GM18498 (cell line): Measurements from ENCODE around the gene PTPRN2.

Experiments
- ATAC-seq: cut with Tn5 transposase; IDR thresholded peaks from one replicate; pipeline ENCODE4 v1.9.1; 2021; ENCODE audit warnings: mild to moderate bottlenecking, moderate library complexity; ENCODE audit not compliant: unreplicated experiment

Gene PTPRN2

GRCh38 chr7:158093156-158093796 lies 494.3 kb downstream of the PTPRN2 start:
- no peak for ATAC-seq

- ATAC-seq = no peak
These were observed 500.4 kb downstream of the PTPRN2 start for GRCh38 chr7:158087196-158087595.

GRCh38 chr7:158085741-158086695 lies 501.6 kb downstream of the PTPRN2 start:
- ATAC-seq = no peak

- ATAC-seq = no peak
These were observed 503.1 kb downstream of the PTPRN2 start for GRCh38 chr7:158084555-158084954.

GRCh38 chr7:158083526-158084310 lies 503.9 kb downstream of the PTPRN2 start:
- no peak for ATAC-seq

GRCh38 chr7:158082761-158083160 lies 504.9 kb downstream of the PTPRN2 start:
- ATAC-seq = no peak

GRCh38 chr7:158080899-158081445 lies 506.7 kb downstream of the PTPRN2 start:
- no peak for ATAC-seq

- no peak for ATAC-seq
These were observed 509.4 kb downstream of the PTPRN2 start for GRCh38 chr7:158077934-158078910.

- ATAC-seq = no peak
These were observed 510.3 kb downstream of the PTPRN2 start for GRCh38 chr7:158077151-158077840.

- no peak for ATAC-seq
These were observed 511.0 kb downstream of the PTPRN2 start for GRCh38 chr7:158076656-158077055.

- no peak for ATAC-seq
These were observed 511.4 kb downstream of the PTPRN2 start for GRCh38 chr7:158076215-158076614.

- no peak for ATAC-seq
These were observed 512.0 kb downstream of the PTPRN2 start for GRCh38 chr7:158075633-158076001.

GRCh38 chr7:158074896-158075632 lies 512.6 kb downstream of the PTPRN2 start:
- no peak for ATAC-seq

GRCh38 chr7:158073845-158074840 lies 513.5 kb downstream of the PTPRN2 start:
- ATAC-seq = no peak

- no peak for ATAC-seq
These were observed 514.5 kb downstream of the PTPRN2 start for GRCh38 chr7:158072991-158073730.

GRCh38 chr7:158070222-158070920 lies 517.3 kb downstream of the PTPRN2 start:
- no peak for ATAC-seq
